ENCODE results near the gene ZNF609. TPM values are rescaled to one million over a fixed set of nuclear protein-coding genes. Genes with fewer than 3 reads are reported as not detected.

The ZNF609 gene
- total RNA-seq, 1 experiment from 2014 or later, result 31.0 TPM

DNA sequence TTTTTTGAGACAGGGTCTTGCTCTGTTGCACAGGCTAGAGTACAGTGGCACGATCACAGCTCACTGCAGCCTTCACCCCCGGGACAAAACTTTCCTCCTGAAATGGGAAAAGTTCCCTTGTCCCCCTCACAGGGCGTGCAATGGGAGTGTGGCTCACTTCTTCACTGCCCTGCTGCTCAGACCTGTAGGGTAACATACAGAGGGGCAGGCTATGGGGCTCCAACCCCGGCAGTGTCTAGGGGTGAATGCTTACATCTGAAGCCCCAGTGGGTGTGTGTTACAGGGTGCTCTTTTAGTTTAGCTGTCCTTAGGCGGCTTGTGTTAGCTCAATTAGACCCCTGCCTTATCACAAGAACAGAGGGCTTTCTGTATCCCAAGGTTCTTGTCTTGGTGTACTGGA lies 157.8 kb downstream of the ZNF609 start:
- Histone ChIP-seq H3K27me3 (ENCODE audit: insufficient read depth, low read length) (no peaks in the 10 kb centered on the region), H3K4me3 (replicated peaks in 1 of 2; ENCODE audit: low read depth in 1 of 2, low read length in 2 of 2) (no peak overlapping the region), H4K20me1 (ENCODE audit: insufficient read depth) (no peaks in the 10 kb centered on the region), H3K9me3 (ENCODE audit: control insufficient read depth in 1 of 2, insufficient read depth in 1 of 2, low read depth in 1 of 2, low read length in 2 of 2) (no peaks in the 10 kb centered on the region), H3K36me3 (ENCODE audit: control insufficient read depth in 1 of 2, insufficient read depth in 2 of 2, low read length in 2 of 2) (no peaks in the 10 kb centered on the region), H3K4me1 (ENCODE audit: control insufficient read depth in 1 of 2, insufficient read depth in 2 of 2, low read length in 2 of 2) (no peaks in the 10 kb centered on the region), H3K9ac (ENCODE audit: low read length) (no peak overlapping the region), H3K79me2 (ENCODE audit: insufficient read depth, low read length) (peaks cover 22% of the 10 kb centered on the region; the same call in 1 of the 2 replicates), H3K9me2 (ENCODE audit: insufficient read depth) (no peaks in the 10 kb centered on the region), H3K27ac (ENCODE audit: low read depth, low read length) (no peak overlapping the region), H3K4me2 (ENCODE audit: low read length) (no peak overlapping the region), H2AFZ (ENCODE audit: low read depth, low read length, poor library complexity, severe bottlenecking) (no peak overlapping the region)
- intact Hi-C loops (cut with micrococcal nuclease), result no loop called here
- CTCF ChIA-PET, result no interaction called here
- TF ChIP-seq, protein P1, sequence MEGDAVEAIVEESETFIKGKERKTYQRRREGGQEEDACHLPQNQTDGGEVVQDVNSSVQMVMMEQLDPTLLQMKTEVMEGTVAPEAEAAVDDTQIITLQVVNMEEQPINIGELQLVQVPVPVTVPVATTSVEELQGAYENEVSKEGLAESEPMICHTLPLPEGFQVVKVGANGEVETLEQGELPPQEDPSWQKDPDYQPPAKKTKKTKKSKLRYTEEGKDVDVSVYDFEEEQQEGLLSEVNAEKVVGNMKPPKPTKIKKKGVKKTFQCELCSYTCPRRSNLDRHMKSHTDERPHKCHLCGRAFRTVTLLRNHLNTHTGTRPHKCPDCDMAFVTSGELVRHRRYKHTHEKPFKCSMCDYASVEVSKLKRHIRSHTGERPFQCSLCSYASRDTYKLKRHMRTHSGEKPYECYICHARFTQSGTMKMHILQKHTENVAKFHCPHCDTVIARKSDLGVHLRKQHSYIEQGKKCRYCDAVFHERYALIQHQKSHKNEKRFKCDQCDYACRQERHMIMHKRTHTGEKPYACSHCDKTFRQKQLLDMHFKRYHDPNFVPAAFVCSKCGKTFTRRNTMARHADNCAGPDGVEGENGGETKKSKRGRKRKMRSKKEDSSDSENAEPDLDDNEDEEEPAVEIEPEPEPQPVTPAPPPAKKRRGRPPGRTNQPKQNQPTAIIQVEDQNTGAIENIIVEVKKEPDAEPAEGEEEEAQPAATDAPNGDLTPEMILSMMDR (IDR thresholded peaks at IDR 0.05 in 2 of 3, conservative IDR thresholded peaks at IDR 0.05 in 1 of 3; ENCODE audit: borderline replicate concordance in 1 of 3, insufficient read depth in 1 of 3, low read depth in 2 of 3, low read length in 2 of 3), result no peak
- TF ChIP-seq, protein P2, sequence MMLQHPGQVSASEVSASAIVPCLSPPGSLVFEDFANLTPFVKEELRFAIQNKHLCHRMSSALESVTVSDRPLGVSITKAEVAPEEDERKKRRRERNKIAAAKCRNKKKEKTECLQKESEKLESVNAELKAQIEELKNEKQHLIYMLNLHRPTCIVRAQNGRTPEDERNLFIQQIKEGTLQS (IDR thresholded peaks at IDR 0.05), result no peak
- TF ChIP-seq SIN3A (IDR thresholded peaks at IDR 0.05; ENCODE audit: low read depth) (no peak), ZFX (IDR thresholded peaks at IDR 0.05) (no peak), CEBPB (IDR thresholded peaks at IDR 0.05; ENCODE audit: low read depth) (no peak), EZH2phosphoT487 (IDR thresholded peaks at IDR 0.05; ENCODE audit: borderline replicate concordance) (no peak), POLR2AphosphoS5 (IDR thresholded peaks at IDR 0.05; ENCODE audit: low read depth, low read length) (no peak), RAD21 (IDR thresholded peaks at IDR 0.05; ENCODE audit: low read depth) (no peak), CBX3 (IDR thresholded peaks at IDR 0.05; ENCODE audit: low read depth) (no peak), YY1 (IDR thresholded peaks at IDR 0.05; ENCODE audit: extremely low read depth, insufficient replicate concordance, low read depth, low read length) (no peak), ZNF274 (IDR thresholded peaks at IDR 0.05; ENCODE audit: low read depth, low read length) (no peak), EZH2 (IDR thresholded peaks at IDR 0.05) (no peak)
- TF ChIP-seq, protein P3, sequence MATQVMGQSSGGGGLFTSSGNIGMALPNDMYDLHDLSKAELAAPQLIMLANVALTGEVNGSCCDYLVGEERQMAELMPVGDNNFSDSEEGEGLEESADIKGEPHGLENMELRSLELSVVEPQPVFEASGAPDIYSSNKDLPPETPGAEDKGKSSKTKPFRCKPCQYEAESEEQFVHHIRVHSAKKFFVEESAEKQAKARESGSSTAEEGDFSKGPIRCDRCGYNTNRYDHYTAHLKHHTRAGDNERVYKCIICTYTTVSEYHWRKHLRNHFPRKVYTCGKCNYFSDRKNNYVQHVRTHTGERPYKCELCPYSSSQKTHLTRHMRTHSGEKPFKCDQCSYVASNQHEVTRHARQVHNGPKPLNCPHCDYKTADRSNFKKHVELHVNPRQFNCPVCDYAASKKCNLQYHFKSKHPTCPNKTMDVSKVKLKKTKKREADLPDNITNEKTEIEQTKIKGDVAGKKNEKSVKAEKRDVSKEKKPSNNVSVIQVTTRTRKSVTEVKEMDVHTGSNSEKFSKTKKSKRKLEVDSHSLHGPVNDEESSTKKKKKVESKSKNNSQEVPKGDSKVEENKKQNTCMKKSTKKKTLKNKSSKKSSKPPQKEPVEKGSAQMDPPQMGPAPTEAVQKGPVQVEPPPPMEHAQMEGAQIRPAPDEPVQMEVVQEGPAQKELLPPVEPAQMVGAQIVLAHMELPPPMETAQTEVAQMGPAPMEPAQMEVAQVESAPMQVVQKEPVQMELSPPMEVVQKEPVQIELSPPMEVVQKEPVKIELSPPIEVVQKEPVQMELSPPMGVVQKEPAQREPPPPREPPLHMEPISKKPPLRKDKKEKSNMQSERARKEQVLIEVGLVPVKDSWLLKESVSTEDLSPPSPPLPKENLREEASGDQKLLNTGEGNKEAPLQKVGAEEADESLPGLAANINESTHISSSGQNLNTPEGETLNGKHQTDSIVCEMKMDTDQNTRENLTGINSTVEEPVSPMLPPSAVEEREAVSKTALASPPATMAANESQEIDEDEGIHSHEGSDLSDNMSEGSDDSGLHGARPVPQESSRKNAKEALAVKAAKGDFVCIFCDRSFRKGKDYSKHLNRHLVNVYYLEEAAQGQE (IDR thresholded peaks at IDR 0.05; ENCODE audit: low read depth), result no peak
- ATAC-seq (no peak), DNase-seq (ENCODE audit: low read depth, low spot score) (no peak)
- RAD21 ChIA-PET (ENCODE audit: low non-redundant PET in 1 of 2, low total read pairs in 2 of 2, uncharacterized antibody in 2 of 2, unreplicated experiment in 2 of 2), result no interaction called here
- POLR2A ChIA-PET, result no interaction called here
- BruUV-seq (replicated peaks), result no TSS peak
